A673 (cell line): ENCODE results near the gene MAP2K5. TPM values are rescaled to one million over a fixed set of nuclear protein-coding genes. Genes with fewer than 3 reads are reported as not detected.

ENCODE experiments used
- BruUV-seq: library from RNA; stranded (reverse); fragments of 400-500 nt; replicated peaks from 2 replicates; lab custom pipeline; 2021; lab: Mats Ljungman, UMichigan
- CTCF ChIA-PET: fragments of 300-600 bp; sonication (Branson Sonifier 250); formaldehyde crosslinking; loops from one replicate; lab custom pipeline; 2022; ENCODE audit warnings: antibody characterized with exemption; lab: Charles Lee
- POLR2A ChIA-PET: fragments of 300-600 bp; sonication (Branson Sonifier 250); formaldehyde crosslinking; loops from one replicate; lab custom pipeline; 2022; ENCODE audit warnings: antibody characterized with exemption; ENCODE audit not compliant: low non-redundant PET; lab: Charles Lee
- DNase-seq: peaks from one replicate; pipeline ENCODE4 v3.0.0-alpha.2; 2015; ENCODE audit warnings: low spot score
- H3K27ac ChIP-seq: fragments of 200-600 bp; sonication (generic); 2 replicates; pipeline ENCODE4 v1.5.1; 2016; ENCODE audit warnings: mixed run types, low read depth, mild to moderate bottlenecking, mixed read lengths, antibody characterized with exemption, low read length; ENCODE audit not compliant: poor library complexity, severe bottlenecking
- H3K27me3 ChIP-seq: fragments of 200-600 bp; sonication (generic); replicated peaks from 2 replicates; pipeline ENCODE4 v1.6.1; 2017; ENCODE audit warnings: mixed run types, low read depth, mild to moderate bottlenecking, mixed read lengths, antibody characterized with exemption, low read length; ENCODE audit not compliant: insufficient read depth, poor library complexity
- H3K36me3 ChIP-seq: fragments of 200-600 bp; sonication (generic); 2 replicates; pipeline ENCODE4 v1.6.1; 2016; ENCODE audit warnings: mixed run types, mild to moderate bottlenecking, mixed read lengths, antibody characterized with exemption, low read length; ENCODE audit not compliant: insufficient read depth, poor library complexity, severe bottlenecking
- H3K4me1 ChIP-seq: fragments of 200-600 bp; sonication (generic); 2 replicates; pipeline ENCODE4 v1.6.1; 2017; ENCODE audit warnings: mixed run types, mild to moderate bottlenecking, mixed read lengths, antibody characterized with exemption, low read length; ENCODE audit not compliant: insufficient read depth, poor library complexity, severe bottlenecking
- H3K4me3 ChIP-seq: fragments of 200-600 bp; sonication (generic); 2 replicates; pipeline ENCODE4 v1.5.1; 2016; ENCODE audit warnings: low read depth, mixed run types, mild to moderate bottlenecking, mixed read lengths, low read length; ENCODE audit not compliant: poor library complexity, severe bottlenecking
- H3K9me3 ChIP-seq: fragments of 200-600 bp; sonication (generic); 2 replicates; pipeline ENCODE4 v1.6.1; 2016; ENCODE audit warnings: mixed run types, low read depth, mild to moderate bottlenecking, mixed read lengths, antibody characterized with exemption, low read length; ENCODE audit not compliant: poor library complexity, severe bottlenecking
- CTCF ChIP-seq: fragments of 300-800, 200-600 bp; sonication (generic); conservative IDR thresholded peaks from 2 replicates; pipeline ENCODE4 v1.5.1; 2017; ENCODE audit warnings: low read depth, mild to moderate bottlenecking, antibody characterized with exemption, low read length, moderate library complexity, mixed read lengths
- EZH2 ChIP-seq: fragments of 200-600 bp; sonication (generic); IDR thresholded peaks from 2 replicates; pipeline ENCODE4 v1.6.1; 2017; ENCODE audit warnings: borderline replicate concordance, low read depth, mild to moderate bottlenecking, mixed read lengths, antibody characterized with exemption, low read length; ENCODE audit not compliant: poor library complexity, severe bottlenecking
- intact Hi-C: fragments of 100-400 bp; cut with micrococcal nuclease; formaldehyde crosslinking; loops from one replicate; pipeline ENCODE4 v1.10.0; 2022; ENCODE audit not compliant: unreplicated experiment
- total RNA-seq: library from RNA; stranded (reverse); gene quantifications from 2 replicates; pipeline ENCODE4 v1.2.3, GENCODE V29; 2021

Gene MAP2K5
- total RNA-seq, 1 experiment from 2014 or later = 62.8 TPM

- Histone ChIP-seq H3K4me3 (no peak overlapping the region), H3K27ac (no peak overlapping the region), H3K9me3 (no peaks in the 10 kb centered on the region), H3K4me1 (peaks cover 9% of the 10 kb centered on the region), H3K36me3 (no peaks in the 10 kb centered on the region), H3K27me3 (no peaks in the 10 kb centered on the region)
- CTCF ChIA-PET = no interaction called here
- no TSS peak for BruUV-seq
- intact Hi-C loops = no loop called here
- no peak for DNase-seq
- POLR2A ChIA-PET = no interaction called here
- TF ChIP-seq CTCF (no peak), EZH2 (no peak)
Observed at GRCh38 chr15:67762610-67763368, 220.3 kb downstream of the MAP2K5 start.

GRCh38 chr15:67765701-67766100, 223.2 kb downstream of the MAP2K5 start:
- H3K27ac ChIP-seq = no peak overlapping the region
- intact Hi-C loops = no loop called here
- H3K9me3 ChIP-seq = no peaks in the 10 kb centered on the region
- H3K27me3 ChIP-seq = no peaks in the 10 kb centered on the region
- no peak overlapping the region for H3K4me3 ChIP-seq
- ChIA-PET POLR2A (no interaction called here), CTCF (no interaction called here)
- DNase-seq = no peak
- no peaks in the 10 kb centered on the region for H3K36me3 ChIP-seq
- peaks cover 20% of the 10 kb centered on the region for H3K4me1 ChIP-seq
- no TSS peak for BruUV-seq
- TF ChIP-seq CTCF (no peak), EZH2 (no peak)

- Histone ChIP-seq H3K9me3 (no peaks in the 10 kb centered on the region), H3K4me3 (no peak overlapping the region), H3K36me3 (no peaks in the 10 kb centered on the region), H3K27me3 (no peaks in the 10 kb centered on the region), H3K4me1 (peaks cover 20% of the 10 kb centered on the region), H3K27ac (no peak overlapping the region)
- POLR2A ChIA-PET = no interaction called here
- TF ChIP-seq CTCF (no peak), EZH2 (no peak)
- BruUV-seq = no TSS peak
- no peak for DNase-seq
- intact Hi-C loops = no loop called here
- CTCF ChIA-PET = no interaction called here
Observed at GRCh38 chr15:67766968-67767367, 224.5 kb downstream of the MAP2K5 start.
